ENCODE results near the gene MYO15A. TPM values are rescaled to one million over a fixed set of nuclear protein-coding genes. Genes with fewer than 3 reads are reported as not detected.

Gene MYO15A
- total and polyA plus RNA-seq, 2 experiments from 2014 or later, result 1.0 to 2.2 TPM

DNA sequence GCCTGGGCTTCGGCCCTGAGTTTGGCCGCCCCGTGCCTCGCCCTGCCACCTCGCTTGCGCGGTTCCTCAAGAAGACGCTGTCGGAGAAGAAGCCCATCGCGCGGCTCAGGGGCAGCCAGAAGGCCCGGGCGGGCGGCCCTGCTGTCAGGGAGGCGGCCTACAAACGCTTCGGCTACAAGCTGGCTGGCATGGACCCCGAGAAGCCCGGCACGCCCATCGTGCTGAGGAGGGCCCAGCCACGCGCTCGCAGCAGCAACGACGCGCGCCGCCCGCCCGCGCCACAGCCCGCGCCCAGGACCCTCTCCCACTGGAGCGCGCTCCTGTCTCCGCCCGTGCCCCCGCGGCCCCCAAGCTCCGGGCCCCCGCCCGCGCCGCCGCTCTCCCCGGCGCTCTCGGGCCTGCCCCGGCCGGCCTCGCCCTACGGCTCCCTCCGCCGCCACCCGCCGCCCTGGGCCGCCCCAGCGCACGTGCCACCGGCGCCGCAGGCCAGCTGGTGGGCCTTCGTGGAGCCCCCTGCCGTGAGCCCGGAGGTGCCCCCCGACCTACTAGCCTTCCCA lies 12.0 kb downstream of the MYO15A start:
- no peaks in the 10 kb centered on the region for H4K20me1 ChIP-seq (replicated peaks; ENCODE audit: insufficient read depth)
- H3K4me2 ChIP-seq, result no peak overlapping the region
- DNase-seq (ENCODE audit: low spot score), result no peak
- H3K4me1 ChIP-seq (ENCODE audit: insufficient read depth), result no peaks in the 10 kb centered on the region
- H3K9me2 ChIP-seq (ENCODE audit: insufficient read depth), result no peaks in the 10 kb centered on the region
- H3K36me3 Mint-ChIP-seq (ENCODE audit: low read depth), result no peaks in the 10 kb centered on the region
- TF ChIP-seq, protein P1, sequence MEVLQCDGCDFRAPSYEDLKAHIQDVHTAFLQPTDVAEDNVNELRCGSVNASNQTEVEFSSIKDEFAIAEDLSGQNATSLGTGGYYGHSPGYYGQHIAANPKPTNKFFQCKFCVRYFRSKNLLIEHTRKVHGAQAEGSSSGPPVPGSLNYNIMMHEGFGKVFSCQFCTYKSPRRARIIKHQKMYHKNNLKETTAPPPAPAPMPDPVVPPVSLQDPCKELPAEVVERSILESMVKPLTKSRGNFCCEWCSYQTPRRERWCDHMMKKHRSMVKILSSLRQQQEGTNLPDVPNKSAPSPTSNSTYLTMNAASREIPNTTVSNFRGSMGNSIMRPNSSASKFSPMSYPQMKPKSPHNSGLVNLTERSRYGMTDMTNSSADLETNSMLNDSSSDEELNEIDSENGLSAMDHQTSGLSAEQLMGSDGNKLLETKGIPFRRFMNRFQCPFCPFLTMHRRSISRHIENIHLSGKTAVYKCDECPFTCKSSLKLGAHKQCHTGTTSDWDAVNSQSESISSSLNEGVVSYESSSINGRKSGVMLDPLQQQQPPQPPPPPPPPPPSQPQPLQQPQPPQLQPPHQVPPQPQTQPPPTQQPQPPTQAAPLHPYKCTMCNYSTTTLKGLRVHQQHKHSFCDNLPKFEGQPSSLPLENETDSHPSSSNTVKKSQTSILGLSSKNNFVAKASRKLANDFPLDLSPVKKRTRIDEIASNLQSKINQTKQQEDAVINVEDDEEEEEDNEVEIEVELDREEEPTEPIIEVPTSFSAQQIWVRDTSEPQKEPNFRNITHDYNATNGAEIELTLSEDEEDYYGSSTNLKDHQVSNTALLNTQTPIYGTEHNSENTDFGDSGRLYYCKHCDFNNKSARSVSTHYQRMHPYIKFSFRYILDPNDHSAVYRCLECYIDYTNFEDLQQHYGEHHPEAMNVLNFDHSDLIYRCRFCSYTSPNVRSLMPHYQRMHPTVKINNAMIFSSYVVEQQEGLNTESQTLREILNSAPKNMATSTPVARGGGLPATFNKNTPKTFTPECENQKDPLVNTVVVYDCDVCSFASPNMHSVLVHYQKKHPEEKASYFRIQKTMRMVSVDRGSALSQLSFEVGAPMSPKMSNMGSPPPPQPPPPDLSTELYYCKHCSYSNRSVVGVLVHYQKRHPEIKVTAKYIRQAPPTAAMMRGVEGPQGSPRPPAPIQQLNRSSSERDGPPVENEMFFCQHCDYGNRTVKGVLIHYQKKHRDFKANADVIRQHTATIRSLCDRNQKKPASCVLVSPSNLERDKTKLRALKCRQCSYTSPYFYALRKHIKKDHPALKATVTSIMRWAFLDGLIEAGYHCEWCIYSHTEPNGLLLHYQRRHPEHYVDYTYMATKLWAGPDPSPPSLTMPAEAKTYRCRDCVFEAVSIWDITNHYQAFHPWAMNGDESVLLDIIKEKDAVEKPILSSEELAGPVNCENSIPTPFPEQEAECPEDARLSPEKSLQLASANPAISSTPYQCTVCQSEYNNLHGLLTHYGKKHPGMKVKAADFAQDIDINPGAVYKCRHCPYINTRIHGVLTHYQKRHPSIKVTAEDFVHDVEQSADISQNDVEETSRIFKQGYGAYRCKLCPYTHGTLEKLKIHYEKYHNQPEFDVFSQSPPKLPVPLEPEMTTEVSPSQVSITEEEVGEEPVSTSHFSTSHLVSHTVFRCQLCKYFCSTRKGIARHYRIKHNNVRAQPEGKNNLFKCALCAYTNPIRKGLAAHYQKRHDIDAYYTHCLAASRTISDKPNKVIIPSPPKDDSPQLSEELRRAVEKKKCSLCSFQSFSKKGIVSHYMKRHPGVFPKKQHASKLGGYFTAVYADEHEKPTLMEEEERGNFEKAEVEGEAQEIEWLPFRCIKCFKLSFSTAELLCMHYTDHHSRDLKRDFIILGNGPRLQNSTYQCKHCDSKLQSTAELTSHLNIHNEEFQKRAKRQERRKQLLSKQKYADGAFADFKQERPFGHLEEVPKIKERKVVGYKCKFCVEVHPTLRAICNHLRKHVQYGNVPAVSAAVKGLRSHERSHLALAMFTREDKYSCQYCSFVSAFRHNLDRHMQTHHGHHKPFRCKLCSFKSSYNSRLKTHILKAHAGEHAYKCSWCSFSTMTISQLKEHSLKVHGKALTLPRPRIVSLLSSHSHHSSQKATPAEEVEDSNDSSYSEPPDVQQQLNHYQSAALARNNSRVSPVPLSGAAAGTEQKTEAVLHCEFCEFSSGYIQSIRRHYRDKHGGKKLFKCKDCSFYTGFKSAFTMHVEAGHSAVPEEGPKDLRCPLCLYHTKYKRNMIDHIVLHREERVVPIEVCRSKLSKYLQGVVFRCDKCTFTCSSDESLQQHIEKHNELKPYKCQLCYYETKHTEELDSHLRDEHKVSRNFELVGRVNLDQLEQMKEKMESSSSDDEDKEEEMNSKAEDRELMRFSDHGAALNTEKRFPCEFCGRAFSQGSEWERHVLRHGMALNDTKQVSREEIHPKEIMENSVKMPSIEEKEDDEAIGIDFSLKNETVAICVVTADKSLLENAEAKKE (CRISPR knock-in tag; IDR thresholded peaks at IDR 0.05), result no peak
- TF ChIP-seq EZH2 (IDR thresholded peaks at IDR 0.05; ENCODE audit: low read depth, unreplicated experiment), result no peak
- TF ChIP-seq, protein P2, sequence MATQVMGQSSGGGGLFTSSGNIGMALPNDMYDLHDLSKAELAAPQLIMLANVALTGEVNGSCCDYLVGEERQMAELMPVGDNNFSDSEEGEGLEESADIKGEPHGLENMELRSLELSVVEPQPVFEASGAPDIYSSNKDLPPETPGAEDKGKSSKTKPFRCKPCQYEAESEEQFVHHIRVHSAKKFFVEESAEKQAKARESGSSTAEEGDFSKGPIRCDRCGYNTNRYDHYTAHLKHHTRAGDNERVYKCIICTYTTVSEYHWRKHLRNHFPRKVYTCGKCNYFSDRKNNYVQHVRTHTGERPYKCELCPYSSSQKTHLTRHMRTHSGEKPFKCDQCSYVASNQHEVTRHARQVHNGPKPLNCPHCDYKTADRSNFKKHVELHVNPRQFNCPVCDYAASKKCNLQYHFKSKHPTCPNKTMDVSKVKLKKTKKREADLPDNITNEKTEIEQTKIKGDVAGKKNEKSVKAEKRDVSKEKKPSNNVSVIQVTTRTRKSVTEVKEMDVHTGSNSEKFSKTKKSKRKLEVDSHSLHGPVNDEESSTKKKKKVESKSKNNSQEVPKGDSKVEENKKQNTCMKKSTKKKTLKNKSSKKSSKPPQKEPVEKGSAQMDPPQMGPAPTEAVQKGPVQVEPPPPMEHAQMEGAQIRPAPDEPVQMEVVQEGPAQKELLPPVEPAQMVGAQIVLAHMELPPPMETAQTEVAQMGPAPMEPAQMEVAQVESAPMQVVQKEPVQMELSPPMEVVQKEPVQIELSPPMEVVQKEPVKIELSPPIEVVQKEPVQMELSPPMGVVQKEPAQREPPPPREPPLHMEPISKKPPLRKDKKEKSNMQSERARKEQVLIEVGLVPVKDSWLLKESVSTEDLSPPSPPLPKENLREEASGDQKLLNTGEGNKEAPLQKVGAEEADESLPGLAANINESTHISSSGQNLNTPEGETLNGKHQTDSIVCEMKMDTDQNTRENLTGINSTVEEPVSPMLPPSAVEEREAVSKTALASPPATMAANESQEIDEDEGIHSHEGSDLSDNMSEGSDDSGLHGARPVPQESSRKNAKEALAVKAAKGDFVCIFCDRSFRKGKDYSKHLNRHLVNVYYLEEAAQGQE (IDR thresholded peaks at IDR 0.05; ENCODE audit: unreplicated experiment), result no peak
- TF ChIP-seq, protein P3, sequence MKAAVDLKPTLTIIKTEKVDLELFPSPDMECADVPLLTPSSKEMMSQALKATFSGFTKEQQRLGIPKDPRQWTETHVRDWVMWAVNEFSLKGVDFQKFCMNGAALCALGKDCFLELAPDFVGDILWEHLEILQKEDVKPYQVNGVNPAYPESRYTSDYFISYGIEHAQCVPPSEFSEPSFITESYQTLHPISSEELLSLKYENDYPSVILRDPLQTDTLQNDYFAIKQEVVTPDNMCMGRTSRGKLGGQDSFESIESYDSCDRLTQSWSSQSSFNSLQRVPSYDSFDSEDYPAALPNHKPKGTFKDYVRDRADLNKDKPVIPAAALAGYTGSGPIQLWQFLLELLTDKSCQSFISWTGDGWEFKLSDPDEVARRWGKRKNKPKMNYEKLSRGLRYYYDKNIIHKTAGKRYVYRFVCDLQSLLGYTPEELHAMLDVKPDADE (IDR thresholded peaks at IDR 0.05), result no peak
- TF ChIP-seq NANOG (IDR thresholded peaks at IDR 0.05; ENCODE audit: borderline replicate concordance), result no peak
- TF ChIP-seq EZH2phosphoT487 (IDR thresholded peaks at IDR 0.05; ENCODE audit: unreplicated experiment), result no peak
- H3K4me3 Mint-ChIP-seq, result no peak overlapping the region
- peaks cover 10% of the 10 kb centered on the region; the same call in 2 of the 3 replicates for H3K9me3 Mint-ChIP-seq
- no peaks in the 10 kb centered on the region; the same call in 2 of the 3 replicates for H3K4me1 Mint-ChIP-seq
- H3F3A ChIP-seq (replicated peaks; ENCODE audit: low read depth), result no peaks in the 10 kb centered on the region
- no peak for ATAC-seq
- no peak overlapping the region for H3K27ac Mint-ChIP-seq
- no peak overlapping the region for H3K4me3 ChIP-seq
- no peak overlapping the region for H3K27ac ChIP-seq (ENCODE audit: low read depth)
- peaks cover 6% of the 10 kb centered on the region for H3K27me3 Mint-ChIP-seq (ENCODE audit: insufficient read depth, low read depth, poor library complexity)
- H2AFZ ChIP-seq, result no peak overlapping the region
- no peaks in the 10 kb centered on the region for H3K27me3 ChIP-seq (ENCODE audit: insufficient read depth)
- no peaks in the 10 kb centered on the region for H3K79me2 ChIP-seq (replicated peaks; ENCODE audit: insufficient read depth)
- no peaks in the 10 kb centered on the region for H3K36me3 ChIP-seq (ENCODE audit: insufficient read depth)

Measured in GM23338 (cell line).